Esophagus squamous epithelium (tissue), 5 donors: ENCODE results near the gene CEMIP. TPM values are rescaled to one million over a fixed set of nuclear protein-coding genes. Genes with fewer than 3 reads are reported as not detected.
"Not testable (repeated sequence)": the region's sequence is repeated elsewhere in the genome, so short reads cannot be mapped to it uniquely, and the experiment has no call there.

Experiments
- DNase-seq: peaks from one replicate; lab custom pipeline; 2025; lab: John Stamatoyannopoulos, UW
- H3K27ac ChIP-seq, 4 donors: fragments of 200-600 bp; sonication (generic); one replicate each; pipeline ENCODE4 v1.5.1; 2016 to 2019; ENCODE audit warnings: mild to moderate bottlenecking in 1 of 4
- H3K27me3 ChIP-seq, 4 donors: fragments of 200-600 bp; sonication (generic); 1 replicate in 3 of 4; 2 replicates in 1 of 4; pipeline versions ENCODE4 v1.5.1 to v1.6.0; 2017 to 2021; ENCODE audit warnings: antibody characterized with exemption in 1 of 4
- H3K36me3 ChIP-seq, 3 donors: fragments of 200-600 bp; sonication (generic); one replicate each; pipeline ENCODE4 v1.5.1; 2016 to 2019
- H3K4me1 ChIP-seq, 3 donors: fragments of 200-600 bp; sonication (generic); one replicate each; pipeline ENCODE4 v1.5.1; 2017 to 2019
- H3K4me3 ChIP-seq, 4 donors: fragments of 200-600 bp; sonication (generic); 1 replicate in 3 of 4; 2 replicates in 1 of 4; pipeline ENCODE4 v1.5.1; 2016 to 2019; ENCODE audit warnings: mild to moderate bottlenecking in 2 of 4, moderate library complexity in 1 of 4
- H3K9me3 ChIP-seq, 3 donors: fragments of 200-600 bp; sonication (generic); one replicate each; pipeline ENCODE4 v1.5.1; 2016 to 2019
- POLR2A ChIP-seq, 4 donors: fragments of 450-650 bp; IDR thresholded peaks; one replicate each; pipeline ENCODE4 v1.6.1; 2017; ENCODE audit warnings: antibody characterized with exemption in 4 of 4, mild to moderate bottlenecking in 4 of 4, moderate library complexity in 3 of 4
- WGBS, 2 donors: methylation state at CpG; one replicate each; pipeline ENCODE4 v1.1.5; 2018; 5-methylcytosine and 5-hydroxymethylcytosine counted together
- intact Hi-C: fragments of 100-400 bp; cut with DNase I; formaldehyde crosslinking; loops from one replicate; pipeline ENCODE4 v1.15.0; 2022
- total RNA-seq, 4 donors: library from RNA; depleted of rRNA; stranded (reverse); fragments of >200 nt; gene quantifications; one replicate each; pipeline ENCODE4 v1.1.0, GENCODE V29; 2016
- TF ChIP-seq, protein P1 (sequence below), 6 experiments: fragments of 450-650 bp in 4 of 6; fragments of 200-600 bp in 2 of 6; sonication (generic) in 2 of 6; IDR thresholded peaks; one replicate each; pipeline ENCODE4 v1.5.1; 2016 to 2019; ENCODE audit warnings: antibody characterized with exemption in 6 of 6, mild to moderate bottlenecking in 4 of 6, moderate library complexity in 4 of 6
- donor health status: DM: yes; HTN: yes; CAD: no.

CEMIP gene
- total RNA-seq, 4 donors from 2014 or later, result 2.8 to 13.5 (median 7.6) TPM

DNA sequence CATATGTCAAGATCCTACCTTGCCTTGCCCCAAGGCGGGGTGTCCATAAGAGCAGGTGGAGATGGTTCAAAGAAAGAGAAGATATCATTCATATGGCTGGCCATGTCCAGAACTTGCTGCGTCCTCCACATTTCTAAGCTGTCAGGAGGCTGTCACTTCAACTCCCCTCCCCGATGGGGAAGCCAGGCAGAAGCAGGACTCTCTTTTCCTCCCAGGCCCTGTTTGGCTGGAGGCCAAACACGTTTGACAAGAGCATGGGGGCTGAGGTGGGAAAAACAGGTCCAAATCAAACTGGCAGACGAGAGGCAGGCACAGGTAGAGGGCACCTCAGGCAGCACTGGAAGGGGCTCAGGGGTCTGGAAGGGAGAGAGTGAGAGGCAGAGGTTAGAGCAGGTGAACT, 172.8 kb downstream of the CEMIP start:
- Histone ChIP-seq H3K4me1 (peaks cover 9 to 38% (median 17%) of the 10 kb centered on the region in 3 donors), H3K36me3 (peaks cover 7 to 63% (median 25%) of the 10 kb centered on the region in 3 donors), H3K9me3 (no peaks in the 10 kb centered on the region), H3K4me3 (no peak overlapping the region), H3K27me3 (no peaks in the 10 kb centered on the region), H3K27ac (no peak overlapping the region)
- no peak for TF ChIP-seq POLR2A (IDR thresholded peaks at IDR 0.05)
- TF ChIP-seq, protein P1, sequence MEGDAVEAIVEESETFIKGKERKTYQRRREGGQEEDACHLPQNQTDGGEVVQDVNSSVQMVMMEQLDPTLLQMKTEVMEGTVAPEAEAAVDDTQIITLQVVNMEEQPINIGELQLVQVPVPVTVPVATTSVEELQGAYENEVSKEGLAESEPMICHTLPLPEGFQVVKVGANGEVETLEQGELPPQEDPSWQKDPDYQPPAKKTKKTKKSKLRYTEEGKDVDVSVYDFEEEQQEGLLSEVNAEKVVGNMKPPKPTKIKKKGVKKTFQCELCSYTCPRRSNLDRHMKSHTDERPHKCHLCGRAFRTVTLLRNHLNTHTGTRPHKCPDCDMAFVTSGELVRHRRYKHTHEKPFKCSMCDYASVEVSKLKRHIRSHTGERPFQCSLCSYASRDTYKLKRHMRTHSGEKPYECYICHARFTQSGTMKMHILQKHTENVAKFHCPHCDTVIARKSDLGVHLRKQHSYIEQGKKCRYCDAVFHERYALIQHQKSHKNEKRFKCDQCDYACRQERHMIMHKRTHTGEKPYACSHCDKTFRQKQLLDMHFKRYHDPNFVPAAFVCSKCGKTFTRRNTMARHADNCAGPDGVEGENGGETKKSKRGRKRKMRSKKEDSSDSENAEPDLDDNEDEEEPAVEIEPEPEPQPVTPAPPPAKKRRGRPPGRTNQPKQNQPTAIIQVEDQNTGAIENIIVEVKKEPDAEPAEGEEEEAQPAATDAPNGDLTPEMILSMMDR (IDR thresholded peaks at IDR 0.05), result no peak
- intact Hi-C loops, result no loop called here
- WGBS, 2 donors, result 75 to 82% methylated on average over 1 to 4 of the region's 5 CpGs
- DNase-seq, result no peak

- Histone ChIP-seq H3K4me1 (peaks cover 9 to 48% (median 18%) of the 10 kb centered on the region in 3 donors), H3K4me3 (no peak overlapping the region), H3K27ac (no peak overlapping the region), H3K36me3 (peaks cover 7 to 51% (median 20%) of the 10 kb centered on the region in 3 donors), H3K27me3 (no peaks in the 10 kb centered on the region), H3K9me3 (no peaks in the 10 kb centered on the region)
- TF ChIP-seq, protein P1 (IDR thresholded peaks at IDR 0.05), result no peak
- TF ChIP-seq POLR2A (IDR thresholded peaks at IDR 0.05), result no peak
- intact Hi-C loops, result no loop called here
- no peak for DNase-seq
- WGBS, 2 donors, result 89 to 90% methylated on average over 12 of the region's 12 CpGs
Measured at GRCh38 chr15:80953001-80953952, 174.1 kb downstream of the CEMIP start.

DNA sequence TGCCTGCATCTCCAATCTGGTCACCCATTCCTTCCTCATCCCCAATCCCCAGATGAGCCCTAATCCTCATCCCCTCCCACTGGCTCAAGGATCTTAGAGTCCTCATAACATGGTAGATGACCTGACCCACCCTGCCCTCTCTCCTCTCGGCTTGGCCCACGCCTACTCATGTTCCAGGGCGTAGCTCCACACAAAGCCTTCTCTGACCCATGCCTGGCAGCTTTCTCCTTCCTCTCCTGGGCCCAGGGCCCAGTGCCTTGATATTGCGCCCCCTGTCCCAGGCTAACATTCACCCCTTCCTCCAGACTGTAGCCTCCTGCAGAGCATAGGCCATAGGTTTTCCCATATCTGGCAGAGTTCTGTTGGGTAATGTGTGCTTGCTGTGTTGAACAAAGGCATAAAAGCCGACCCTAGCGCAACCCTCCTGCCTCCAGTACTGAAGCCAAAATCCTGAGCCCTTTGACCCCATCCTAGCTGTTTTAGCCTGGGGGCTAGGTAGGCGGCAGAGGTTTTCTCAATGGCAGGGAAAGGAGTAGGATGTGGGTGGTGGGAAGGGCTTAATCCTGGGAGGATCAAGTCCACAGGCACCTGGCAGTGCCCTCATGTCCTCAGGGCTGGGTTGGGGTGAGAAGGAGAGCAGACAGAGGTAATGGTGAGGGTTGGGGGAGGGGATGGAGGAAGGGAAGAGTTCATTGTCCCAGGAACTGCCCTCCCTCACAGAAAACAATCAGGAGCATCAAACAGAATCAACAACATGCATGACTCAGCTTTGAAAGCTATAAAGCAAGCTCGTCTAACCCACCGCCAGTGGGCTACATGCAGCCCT, 175.0 kb downstream of the CEMIP start:
- no peak overlapping the region for H3K27ac ChIP-seq
- H3K4me3 ChIP-seq, result no peak overlapping the region
- intact Hi-C loops, result no loop called here
- peaks cover 9 to 50% (median 18%) of the 10 kb centered on the region in 3 donors for H3K4me1 ChIP-seq
- peaks cover 7 to 51% (median 14%) of the 10 kb centered on the region in 3 donors for H3K36me3 ChIP-seq
- H3K9me3 ChIP-seq, result no peaks in the 10 kb centered on the region
- no peak for TF ChIP-seq POLR2A (IDR thresholded peaks at IDR 0.05)
- TF ChIP-seq, protein P1 (IDR thresholded peaks at IDR 0.05), result no peak
- no peaks in the 10 kb centered on the region for H3K27me3 ChIP-seq
- WGBS, 2 donors, result 35 to 72% methylated on average over 6 to 7 of the region's 9 CpGs
- DNase-seq, result no peak

- intact Hi-C loops, H3K4me3 ChIP-seq, H3K27me3 ChIP-seq, DNase-seq, H3K9me3 ChIP-seq: not testable (repeated sequence)
- Histone ChIP-seq H3K27ac (peak overlapping the region in 1 of 4 donors; percentile 49), H3K36me3 (peaks cover 0 to 48% (median 3%) of the 10 kb centered on the region in 3 donors), H3K4me1 (peaks cover 9 to 50% (median 18%) of the 10 kb centered on the region in 3 donors)
- WGBS, 2 donors, result 56 to 72% methylated on average over 16 to 18 of the region's 19 CpGs
Measured at GRCh38 chr15:80955571-80956452, 176.6 kb downstream of the CEMIP start.

- TF ChIP-seq POLR2A (IDR thresholded peaks at IDR 0.05), result no peak
- TF ChIP-seq, protein P1 (IDR thresholded peaks at IDR 0.05), result no peak
- Histone ChIP-seq H3K9me3 (no peaks in the 10 kb centered on the region), H3K4me1 (peaks cover 9 to 50% (median 18%) of the 10 kb centered on the region in 3 donors), H3K27ac (peak overlapping the region in 1 of 4 donors; percentile 62), H3K36me3 (peaks cover 0 to 32% (median 0%) of the 10 kb centered on the region in 3 donors), H3K4me3 (no peak overlapping the region), H3K27me3 (no peaks in the 10 kb centered on the region)
- WGBS, 2 donors, result 51 to 80% methylated on average over 2 of the region's 2 CpGs
- intact Hi-C loops, result no loop called here
- DNase-seq, result no peak
Measured at GRCh38 chr15:80957556-80957955, 178.4 kb downstream of the CEMIP start.
